H1 (cell line): ENCODE measurements around the gene C5orf46. TPM values are rescaled to one million over a fixed set of nuclear protein-coding genes. Genes with fewer than 3 reads are reported as not detected.

Experiments
- CTCF ChIA-PET: fragments of 300-600 bp; sonication (Branson Sonifier 250); formaldehyde crosslinking; loops from one replicate; lab custom pipeline; 2021; ENCODE audit not compliant: partially characterized antibody; lab: Charles Lee
- POLR2A ChIA-PET: fragments of 300-600 bp; sonication (Branson Sonifier 250); formaldehyde crosslinking; loops from one replicate; lab custom pipeline; 2021; ENCODE audit warnings: inconsistent platforms; ENCODE audit not compliant: partially characterized antibody; lab: Charles Lee
- DNase-seq, 2 experiments: peaks; one replicate each; pipeline versions ENCODE4 v3.0.0 to v3.0.0-alpha.2; 2010 to 2022; ENCODE audit warnings: low spot score in 2 of 2, low read depth in 1 of 2, mixed read lengths in 1 of 2
- FAIRE-seq: peaks from 2 replicates; lab custom pipeline; 2011; peaks lifted over from hg19 to GRCh38; lab: Jason Lieb, UNC
- H2AFZ ChIP-seq: 2 replicates; pipeline ENCODE4 v1.8.1; 2012; ENCODE audit warnings: low read length, inconsistent platforms
- H2AK5ac ChIP-seq: 2 replicates; pipeline ENCODE4 v1.6.1; 2013; ENCODE audit warnings: low read depth, low read length
- H2BK120ac ChIP-seq: replicated peaks from 2 replicates; pipeline ENCODE3; 2013; ENCODE audit warnings: low read depth, low read length, inconsistent platforms
- H2BK12ac ChIP-seq: 2 replicates; pipeline ENCODE4 v1.6.1; 2013; ENCODE audit warnings: low read depth, low read length
- H2BK15ac ChIP-seq: 2 replicates; pipeline ENCODE4 v1.6.1; 2013; ENCODE audit warnings: low read length
- H2BK20ac ChIP-seq: 2 replicates; pipeline ENCODE4 v1.6.1; 2013; ENCODE audit warnings: low read length
- H2BK5ac ChIP-seq: 2 replicates; pipeline ENCODE4 v1.6.1; 2013; ENCODE audit warnings: low read depth, low read length
- H3K14ac ChIP-seq: 2 replicates; pipeline ENCODE4 v1.6.1; 2013; ENCODE audit warnings: inconsistent platforms; ENCODE audit not compliant: insufficient read length
- H3K18ac ChIP-seq: 2 replicates; pipeline ENCODE4 v1.6.1; 2013; ENCODE audit warnings: low read length; ENCODE audit errors: extremely low read depth
- H3K23ac ChIP-seq: 2 replicates; pipeline ENCODE4 v1.6.1; 2013; ENCODE audit warnings: inconsistent platforms; ENCODE audit not compliant: insufficient read length
- H3K23me2 ChIP-seq: 2 replicates; pipeline ENCODE4 v1.6.1; 2013; ENCODE audit warnings: low read depth, low read length
- H3K27ac ChIP-seq: 2 replicates; pipeline ENCODE4 v1.6.1; 2011; ENCODE audit warnings: low read depth, low read length, inconsistent platforms
- H3K27me3 ChIP-seq, 4 experiments: replicated peaks in 1 of 4; 1 replicate in 1 of 4; 2 replicates in 3 of 4; pipeline versions ENCODE4 v1.6.1 to v1.8.1; 2011 to 2013; ENCODE audit warnings: low read length in 3 of 4, mild to moderate bottlenecking in 3 of 4, inconsistent platforms in 2 of 4, mixed read lengths in 2 of 4, moderate library complexity in 1 of 4; ENCODE audit not compliant: control insufficient read depth in 3 of 4, insufficient read depth in 3 of 4; ENCODE audit errors: extremely low read depth in 1 of 4
- H3K36me3 ChIP-seq, 4 experiments: 2 replicates each; pipeline versions ENCODE4 v1.6.1 to v1.8.1; 2011 to 2013; ENCODE audit warnings: mild to moderate bottlenecking in 4 of 4, low read length in 3 of 4, moderate library complexity in 2 of 4, control low read depth in 1 of 4, inconsistent platforms in 1 of 4; ENCODE audit not compliant: insufficient read depth in 4 of 4, control insufficient read depth in 2 of 4
- H3K4ac ChIP-seq: replicated peaks from 2 replicates; pipeline ENCODE3; 2013; ENCODE audit warnings: low read length, low read depth, mixed read lengths, inconsistent platforms; ENCODE audit not compliant: insufficient read length
- H3K4me1 ChIP-seq, 4 experiments: replicated peaks in 1 of 4; 1 replicate in 1 of 4; 2 replicates in 3 of 4; pipeline versions ENCODE4 v1.6.1 to v1.8.1; 2011 to 2013; ENCODE audit warnings: low read length in 3 of 4, inconsistent platforms in 2 of 4, mixed read lengths in 1 of 4; ENCODE audit not compliant: insufficient read depth in 4 of 4, control insufficient read depth in 3 of 4
- H3K4me2 ChIP-seq, 2 experiments: 2 replicates each; pipeline versions ENCODE4 v1.6.1 to v1.8.1; 2011 to 2013; ENCODE audit warnings: low read depth in 2 of 2, low read length in 2 of 2, control low read depth in 1 of 2, inconsistent platforms in 1 of 2, mild to moderate bottlenecking in 1 of 2; ENCODE audit not compliant: insufficient read depth in 1 of 2
- H3K4me3 ChIP-seq, 4 experiments: fragments of 200-600, 300-600 bp in 1 of 4; sonication (generic), shearing (Covaris generic), sonication (Bioruptor Twin) in 1 of 4; 2 replicates each; pipeline versions ENCODE4 v1.5.1 to v1.8.1; 2011 to 2016; ENCODE audit warnings: low read length in 4 of 4, low read depth in 3 of 4, control low read depth in 2 of 4, inconsistent platforms in 2 of 4, mild to moderate bottlenecking in 2 of 4, mixed read lengths in 1 of 4, moderate library complexity in 1 of 4; ENCODE audit not compliant: insufficient read depth in 2 of 4; ENCODE audit errors: extremely low read depth in 1 of 4
- H3K56ac ChIP-seq: replicated peaks from 2 replicates; pipeline ENCODE3; 2013; ENCODE audit warnings: low read depth, mild to moderate bottlenecking, mixed read lengths, low read length, inconsistent platforms; ENCODE audit not compliant: insufficient read length
- H3K79me1 ChIP-seq: 2 replicates; pipeline ENCODE4 v1.6.1; 2013; ENCODE audit warnings: low read depth, low read length, control low read depth
- H3K79me2 ChIP-seq, 2 experiments: 2 replicates each; pipeline versions ENCODE4 v1.6.1 to v1.8.1; 2012 to 2013; ENCODE audit warnings: low read length in 2 of 2, mild to moderate bottlenecking in 2 of 2, inconsistent platforms in 1 of 2; ENCODE audit not compliant: insufficient read depth in 2 of 2, control insufficient read depth in 1 of 2
- H3K9ac ChIP-seq, 4 experiments: replicated peaks in 1 of 4; 1 replicate in 1 of 4; 2 replicates in 3 of 4; pipeline versions ENCODE4 v1.6.1 to v1.8.1; 2011 to 2013; ENCODE audit warnings: low read depth in 3 of 4, low read length in 3 of 4, control low read depth in 2 of 4, mild to moderate bottlenecking in 2 of 4, moderate library complexity in 2 of 4, inconsistent platforms in 1 of 4; ENCODE audit errors: extremely low read depth in 1 of 4
- H3K9me3 ChIP-seq, 2 experiments: 2 replicates each; pipeline versions ENCODE4 v1.6.1 to v1.8.1; 2012 to 2013; ENCODE audit warnings: mild to moderate bottlenecking in 2 of 2, moderate library complexity in 2 of 2, control low read depth in 1 of 2, inconsistent platforms in 1 of 2, low read depth in 1 of 2, low read length in 1 of 2, mixed read lengths in 1 of 2; ENCODE audit not compliant: insufficient read depth in 2 of 2
- H4K20me1 ChIP-seq, 2 experiments: replicated peaks in 1 of 2; 2 replicates each; pipeline versions ENCODE3 to v1.8.1; 2011 to 2013; ENCODE audit warnings: inconsistent platforms in 2 of 2, low read length in 2 of 2, mild to moderate bottlenecking in 1 of 2; ENCODE audit not compliant: insufficient read depth in 2 of 2, control insufficient read depth in 1 of 2
- H4K5ac ChIP-seq: 2 replicates; pipeline ENCODE4 v1.6.1; 2013; ENCODE audit warnings: low read length, low read depth, mixed read lengths, inconsistent platforms; ENCODE audit not compliant: insufficient read length
- H4K8ac ChIP-seq: 2 replicates; pipeline ENCODE4 v1.8.0; 2013; ENCODE audit warnings: mild to moderate bottlenecking, moderate library complexity, low read length, inconsistent platforms; ENCODE audit not compliant: insufficient read depth; ENCODE audit errors: extremely low read depth
- H4K91ac ChIP-seq: replicated peaks from 2 replicates; pipeline ENCODE3; 2013; ENCODE audit warnings: low read length, mixed read lengths, inconsistent platforms; ENCODE audit not compliant: insufficient read length
- TEAD4 ChIP-seq: IDR thresholded peaks from 2 replicates; pipeline ENCODE4 v1.6.1; 2012; ENCODE audit warnings: low read depth, low read length, inconsistent platforms, mixed read lengths
- WGBS, 2 experiments: shearing (Covaris generic) in 1 of 2; methylation state at CpG; one replicate each; pipeline versions ENCODE4 v1.1.6 to v1.1.7; 2013 to 2015; ENCODE audit warnings: low lambda C conversion rate in 2 of 2, mixed read lengths in 2 of 2, inconsistent platforms in 1 of 2, low coverage in 1 of 2, missing lambda C conversion rate in 1 of 2; ENCODE audit not compliant: insufficient replicate concordance in 2 of 2, insufficient coverage in 1 of 2, insufficient read length in 1 of 2; ENCODE audit errors: extremely low coverage in 1 of 2, missing lambda C conversion rate in 1 of 2; 5-methylcytosine and 5-hydroxymethylcytosine counted together
- polyA plus RNA-seq, 7 experiments: library from polyadenylated mRNA; depleted of rRNA in 3 of 7; stranded (reverse) in 5 of 7; unstranded in 2 of 7; fragments of >200 nt in 5 of 7; fragments of 200-250 nt in 2 of 7; gene quantifications; 1 replicate in 5 of 7; 2 replicates in 1 of 7; 4 replicates in 1 of 7; pipeline versions ENCODE4 v1.2.1 to v1.2.3, GENCODE V29; 2011 to 2013; ENCODE audit warnings: missing spikeins in 2 of 7, mixed read lengths in 2 of 7
- total RNA-seq: library from RNA; stranded (reverse); fragmentation: NEBNext Ultra II Directional; extraction: Animal tissue kit (Norgen Biotek cat#: 25700); gene quantifications from 2 replicates; pipeline ENCODE4 v1.2.1, GENCODE V29; 2021

The C5orf46 gene
- total and polyA plus RNA-seq, 2 of the 8 experiments (the other 6 are each of a cell fraction or from before 2014, with no cell fraction given) = not detected

DNA sequence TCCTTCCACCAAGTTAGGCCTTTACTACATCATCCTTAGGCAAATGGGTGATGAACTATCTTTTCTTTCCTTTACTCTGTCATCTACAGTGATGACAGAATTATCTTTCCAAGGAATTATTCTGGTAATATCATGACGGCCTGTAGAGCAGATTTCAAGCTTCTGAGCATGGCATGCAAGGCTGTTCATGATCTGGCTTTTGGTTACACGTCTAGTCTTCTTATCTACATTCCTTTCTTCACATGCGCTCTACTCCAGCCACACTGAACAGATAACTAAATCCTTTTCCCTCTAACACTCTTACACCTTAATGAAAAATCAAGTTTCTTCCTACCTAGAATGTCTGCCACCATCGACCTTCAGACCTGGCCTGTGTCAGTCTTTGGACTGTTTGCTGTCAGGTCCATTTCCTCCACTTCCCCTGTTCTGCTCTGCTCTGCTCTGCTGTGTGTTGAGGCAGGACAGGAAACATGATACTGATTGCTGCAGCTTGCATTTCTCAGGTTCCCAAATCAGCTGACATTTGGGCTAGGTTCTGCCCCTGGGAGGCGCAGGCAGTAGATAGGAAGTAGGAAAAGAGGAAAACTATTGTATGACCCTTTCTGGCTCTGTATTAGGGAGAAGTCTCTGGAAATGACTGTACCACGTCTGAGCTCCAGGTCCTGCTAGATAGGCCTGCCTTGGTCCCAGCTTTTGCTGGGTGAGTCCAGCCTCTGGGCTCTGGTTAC lies 23.6 kb downstream of the C5orf46 start:
- Histone ChIP-seq H2BK5ac (peak overlapping the region; percentile 50; the same call in 1 of the 2 replicates), H3K79me1 (0 out of 2 replicates have a peak, but pooled peaks cover 2% of the 10 kb centered on the region), H3K4me3 (no peak overlapping the region), H3K4me2 (no peak overlapping the region), H3K14ac (no peak overlapping the region), H2BK20ac (peak overlapping the region; percentile 51; the same call in 1 of the 2 replicates), H3K4ac (no peak overlapping the region), H4K8ac (no peak overlapping the region), H2AFZ (no peak overlapping the region), H3K4me1 (peaks cover 0 to 7% (median 1%) of the 10 kb centered on the region in 4 experiments; a peak in 4 of 7 replicates), H3K27ac (no peak overlapping the region), H3K27me3 (no peaks in the 10 kb centered on the region), H3K23ac (no peak overlapping the region), H3K56ac (no peak overlapping the region), H4K5ac (no peak overlapping the region), H4K20me1 (no peaks in the 10 kb centered on the region), H4K91ac (no peak overlapping the region), H2BK12ac (no peak overlapping the region; the same call in 1 of the 2 replicates), H2BK15ac (0 out of 2 replicates have a peak overlapping the region, but pooled peaks have one; percentile 35), H3K36me3 (peaks cover 0 to 16% (median 2%) of the 10 kb centered on the region in 4 experiments; a peak in 4 of 8 replicates), H3K23me2 (no peaks in the 10 kb centered on the region), H3K9ac (no peak overlapping the region; a peak in 2 of 7 replicates), H3K9me3 (no peaks in the 10 kb centered on the region), H2AK5ac (no peak overlapping the region), H3K79me2 (peaks cover 3 to 24% of the 10 kb centered on the region in 2 experiments; a peak in 3 of 4 replicates), H3K18ac (peak overlapping the region; percentile 5; the same call in 1 of the 2 replicates), H2BK120ac (no peak overlapping the region)
- DNase-seq = no peak
- no peak for FAIRE-seq
- 84% methylated on average over 6 of the region's 6 CpGs; no CpG with 5 or more reads in 1 of the 2 experiments for whole genome bisulfite sequencing, 2 experiments
- CTCF ChIA-PET = interaction anchor here (0.5 to 17.4 kb wide), 5 partner anchors 20 to 566 kb away, joined by 3 to 163 read pairs (median 3); no protein-coding TSS in a partner anchor
- TF ChIP-seq TEAD4 = no peak
- POLR2A ChIA-PET = interaction anchor here (1.0 to 20.0 kb wide), 6 partner anchors 8 to 64 kb away, joined by 3 to 730 read pairs (median 9); no protein-coding TSS in a partner anchor
